ENCODE measurements around the gene MRAP. TPM values are rescaled to one million over a fixed set of nuclear protein-coding genes. Genes with fewer than 3 reads are reported as not detected.
A peak's percentile ranks its signal among the peaks of the same experiment; 100 is the strongest.

Gene MRAP
- total and polyA plus RNA-seq, 9 of the 15 experiments (the other 6 are each of a cell fraction or from before 2014, with no cell fraction given): 0.63 to 2.3 TPM; not detected in 7

DNA sequence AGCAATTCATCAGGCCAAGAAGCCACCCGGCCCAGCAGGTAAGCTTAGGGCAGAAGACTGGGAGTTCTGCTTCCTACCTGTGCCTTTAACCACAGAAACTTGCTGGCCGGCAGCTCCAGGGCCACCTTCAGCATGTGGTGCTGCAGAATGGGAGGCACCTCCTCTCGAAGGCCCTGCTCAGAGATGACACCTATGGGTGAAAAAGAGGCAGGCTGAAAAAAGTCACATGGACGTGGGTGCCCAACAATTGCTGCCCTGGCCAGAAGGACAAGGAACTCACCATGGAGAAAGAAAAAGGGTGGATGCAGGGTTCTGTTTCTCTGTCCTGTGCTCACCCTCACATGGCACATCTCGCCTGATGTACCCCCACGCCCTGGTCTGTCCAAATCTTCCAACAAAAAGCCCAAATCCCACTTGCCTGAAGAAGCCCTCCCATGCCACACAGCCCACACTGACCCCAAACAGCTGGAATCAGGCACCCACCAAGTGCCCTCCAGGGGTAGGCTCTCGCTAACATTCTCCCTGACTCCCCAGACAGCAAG lies 61.1 kb downstream of the MRAP start:
- Histone ChIP-seq H3K4me1 (replicated peaks in 1 of 2; ENCODE audit: control insufficient read depth in 2 of 2, insufficient read depth in 2 of 2, low read length in 2 of 2) (no peaks in the 10 kb centered on the region), H3K4me3 (no peak overlapping the region), H3K9me1 (ENCODE audit: control insufficient read depth, insufficient read depth, low read length) (no peaks in the 10 kb centered on the region), H3K9ac (ENCODE audit: insufficient read depth in 1 of 2, low read depth in 2 of 2, low read length in 2 of 2) (no peak overlapping the region), H2AFZ (ENCODE audit: low read depth, low read length) (no peak overlapping the region), H3K4me2 (ENCODE audit: insufficient read depth, low read length) (no peak overlapping the region), H4K20me1 (replicated peaks; ENCODE audit: control insufficient read depth, insufficient read depth, low read length) (no peaks in the 10 kb centered on the region; the same call in 1 of the 2 replicates), H3K9me3 (replicated peaks; ENCODE audit: control insufficient read depth, insufficient read depth, low read depth, low read length) (no peaks in the 10 kb centered on the region), H3K36me3 (ENCODE audit: control insufficient read depth, insufficient read depth, low read length) (peaks cover 98% of the 10 kb centered on the region), H3K27me3 (ENCODE audit: control insufficient read depth in 2 of 2, insufficient read depth in 2 of 2, low read length in 2 of 2) (no peaks in the 10 kb centered on the region), H3K27ac (ENCODE audit: extremely low read depth, low read depth, low read length) (no peak overlapping the region), H3K79me2 (ENCODE audit: control insufficient read depth, insufficient read depth, low read length) (no peaks in the 10 kb centered on the region)
- DNase-seq (ENCODE audit: extremely low read depth in 1 of 4, low spot score in 3 of 4): peak in 1 of 4 experiments; percentile 20
- peak; percentile 67 for ATAC-seq
- intact Hi-C loops (cut with micrococcal nuclease): no loop called here
- ChIA-PET POLR2A (interaction anchor here (0.8 kb wide), 1 partner anchor 18 kb away, joined by 3 read pairs; no protein-coding TSS in a partner anchor), CTCF (ENCODE audit: low intra/inter-chr PET ratio) (no interaction called here)
- FAIRE-seq: no peak
- 73% methylated on average over 7 of the region's 7 CpGs for WGBS (ENCODE audit: insufficient coverage, low coverage, missing lambda C conversion rate)
- in situ Hi-C loops (cut with MboI): no loop called here
- TF ChIP-seq ZNF263 (CRISPR knock-in tag; IDR thresholded peaks at IDR 0.05; ENCODE audit: borderline replicate concordance) (no peak), CTCF (IDR thresholded peaks at IDR 0.05 in 2 of 3, conservative IDR thresholded peaks at IDR 0.05 in 1 of 3; ENCODE audit: insufficient read depth in 2 of 3, low read depth in 1 of 3, low read length in 3 of 3) (peak in 2 of 3 experiments; percentile 33 to 38; a peak in 2 of 6 replicates), CBX8 (IDR thresholded peaks at IDR 0.05; ENCODE audit: borderline replicate concordance, extremely low read depth, low read depth, low read length, poor library complexity, severe bottlenecking) (no peak), RBM15 (IDR thresholded peaks at IDR 0.05; ENCODE audit: insufficient read depth, low read length) (no peak), ZNF24 (IDR thresholded peaks at IDR 0.05) (no peak), HDAC3 (IDR thresholded peaks at IDR 0.05; ENCODE audit: borderline replicate concordance, partially characterized antibody) (no peak), BRD4 (IDR thresholded peaks at IDR 0.05) (no peak), HDAC6 (IDR thresholded peaks at IDR 0.05; ENCODE audit: low read depth, low read length) (no peak)
- no TSS peak for BruUV-seq (replicated peaks)

All from K562 (cell line).